ENCODE results near the gene NHS. TPM values are rescaled to one million over a fixed set of nuclear protein-coding genes. Genes with fewer than 3 reads are reported as not detected.

The NHS gene
- total RNA-seq, 4 donors from 2014 or later = 0.88 to 9.1 (median 2.5) TPM

GRCh38 chrX:17462881-17463280 lies 87.9 kb downstream of the NHS start:
- DNase-seq = no peak
- no peak overlapping the region for H3K27ac ChIP-seq
- no peaks in the 10 kb centered on the region for H3K4me1 ChIP-seq
- H3K4me3 ChIP-seq = no peak overlapping the region
- no peaks in the 10 kb centered on the region for H3K9me3 ChIP-seq
- no peaks in the 10 kb centered on the region for H3K36me3 ChIP-seq
- TF ChIP-seq POLR2A (IDR thresholded peaks at IDR 0.05) (no peak), CTCF (IDR thresholded peaks at IDR 0.05) (no peak)
- H3K27me3 ChIP-seq = no peaks in the 10 kb centered on the region

- DNase-seq = no peak
- Histone ChIP-seq H3K27ac (no peak overlapping the region), H3K27me3 (no peaks in the 10 kb centered on the region), H3K4me1 (no peaks in the 10 kb centered on the region), H3K36me3 (no peaks in the 10 kb centered on the region), H3K4me3 (no peak overlapping the region), H3K9me3 (no peaks in the 10 kb centered on the region)
- TF ChIP-seq CTCF (IDR thresholded peaks at IDR 0.05) = no peak
- no peak for TF ChIP-seq POLR2A (IDR thresholded peaks at IDR 0.05)
Observed at GRCh38 chrX:17464194-17464593, 89.2 kb downstream of the NHS start.

- Histone ChIP-seq H3K9me3 (no peaks in the 10 kb centered on the region), H3K27me3 (no peaks in the 10 kb centered on the region), H3K4me3 (no peak overlapping the region), H3K36me3 (no peaks in the 10 kb centered on the region), H3K4me1 (no peaks in the 10 kb centered on the region), H3K27ac (no peak overlapping the region)
- TF ChIP-seq POLR2A (IDR thresholded peaks at IDR 0.05) = no peak
- TF ChIP-seq CTCF (IDR thresholded peaks at IDR 0.05) = no peak
- no peak for DNase-seq
Observed at GRCh38 chrX:17465201-17465600, 90.2 kb downstream of the NHS start.

GRCh38 chrX:17465802-17466201 lies 90.8 kb downstream of the NHS start:
- DNase-seq = no peak
- Histone ChIP-seq H3K9me3 (no peaks in the 10 kb centered on the region), H3K4me3 (no peak overlapping the region), H3K27ac (no peak overlapping the region), H3K4me1 (no peaks in the 10 kb centered on the region), H3K27me3 (no peaks in the 10 kb centered on the region), H3K36me3 (no peaks in the 10 kb centered on the region)
- TF ChIP-seq POLR2A (IDR thresholded peaks at IDR 0.05) (no peak), CTCF (IDR thresholded peaks at IDR 0.05) (no peak)

- Histone ChIP-seq H3K36me3 (no peaks in the 10 kb centered on the region), H3K27ac (no peak overlapping the region), H3K9me3 (no peaks in the 10 kb centered on the region), H3K27me3 (no peaks in the 10 kb centered on the region), H3K4me3 (no peak overlapping the region), H3K4me1 (no peaks in the 10 kb centered on the region)
- TF ChIP-seq POLR2A (IDR thresholded peaks at IDR 0.05) (no peak), CTCF (IDR thresholded peaks at IDR 0.05) (no peak)
- no peak for DNase-seq
Observed at GRCh38 chrX:17470136-17470535, 95.1 kb downstream of the NHS start.

GRCh38 chrX:17471121-17471520 lies 96.1 kb downstream of the NHS start:
- Histone ChIP-seq H3K36me3 (no peaks in the 10 kb centered on the region), H3K27ac (no peak overlapping the region), H3K4me3 (no peak overlapping the region), H3K4me1 (no peaks in the 10 kb centered on the region), H3K27me3 (no peaks in the 10 kb centered on the region), H3K9me3 (no peaks in the 10 kb centered on the region)
- TF ChIP-seq CTCF (IDR thresholded peaks at IDR 0.05) (no peak), POLR2A (IDR thresholded peaks at IDR 0.05) (no peak)
- DNase-seq = no peak
